ENCODE results near the gene PHLPP2.

The PHLPP2 gene

DNA sequence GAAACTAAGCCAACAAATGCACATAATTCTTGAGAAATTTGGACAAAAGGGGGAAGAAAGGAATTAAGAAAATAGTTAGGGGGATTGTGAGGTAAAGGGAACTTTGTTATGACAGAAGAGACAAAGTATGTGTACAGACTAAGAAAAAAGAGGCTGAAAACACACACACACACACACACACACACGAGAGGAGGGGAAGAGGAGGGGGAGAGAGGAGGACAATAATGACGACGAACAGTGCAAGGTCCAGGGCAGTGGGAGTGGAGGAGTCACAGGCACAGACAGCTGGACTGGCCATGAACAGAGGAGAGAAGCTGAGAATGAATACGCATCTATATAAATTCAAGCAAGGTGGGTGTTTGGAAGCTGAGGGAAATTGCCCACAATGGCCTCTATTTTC is 54.0 kb downstream of the PHLPP2 start:
- DNase-seq (ENCODE audit: low spot score): no peak

DNA sequence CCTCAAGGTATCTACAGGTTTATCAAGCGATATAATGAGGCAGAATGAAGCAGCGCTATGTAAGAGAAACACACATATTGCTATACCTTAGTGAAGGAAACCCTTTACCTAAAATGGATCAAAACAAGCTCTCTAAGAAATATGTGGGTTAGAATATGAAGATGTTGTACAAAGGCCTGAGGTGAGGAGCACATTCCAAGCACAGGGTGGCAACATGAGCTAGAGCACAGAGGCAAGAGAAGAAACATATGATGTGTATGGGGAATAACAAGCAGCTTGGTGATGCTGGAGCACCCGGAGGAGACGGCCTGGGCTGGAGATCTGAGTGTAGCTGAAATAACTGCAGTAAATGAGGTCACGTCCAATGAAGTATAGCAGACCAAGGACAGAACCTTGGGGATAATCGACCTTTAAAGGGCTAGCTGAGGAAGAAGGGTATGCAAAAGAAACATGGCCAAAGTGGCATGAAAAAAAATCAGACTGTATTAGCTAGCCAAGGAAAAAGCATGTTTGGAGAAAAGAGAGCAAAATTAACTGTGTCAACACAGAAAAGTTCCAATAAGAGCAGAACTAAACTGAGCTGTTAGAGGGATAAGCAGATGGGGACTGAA is 54.5 kb downstream of the PHLPP2 start:
- DNase-seq (ENCODE audit: low spot score): no peak

DNA sequence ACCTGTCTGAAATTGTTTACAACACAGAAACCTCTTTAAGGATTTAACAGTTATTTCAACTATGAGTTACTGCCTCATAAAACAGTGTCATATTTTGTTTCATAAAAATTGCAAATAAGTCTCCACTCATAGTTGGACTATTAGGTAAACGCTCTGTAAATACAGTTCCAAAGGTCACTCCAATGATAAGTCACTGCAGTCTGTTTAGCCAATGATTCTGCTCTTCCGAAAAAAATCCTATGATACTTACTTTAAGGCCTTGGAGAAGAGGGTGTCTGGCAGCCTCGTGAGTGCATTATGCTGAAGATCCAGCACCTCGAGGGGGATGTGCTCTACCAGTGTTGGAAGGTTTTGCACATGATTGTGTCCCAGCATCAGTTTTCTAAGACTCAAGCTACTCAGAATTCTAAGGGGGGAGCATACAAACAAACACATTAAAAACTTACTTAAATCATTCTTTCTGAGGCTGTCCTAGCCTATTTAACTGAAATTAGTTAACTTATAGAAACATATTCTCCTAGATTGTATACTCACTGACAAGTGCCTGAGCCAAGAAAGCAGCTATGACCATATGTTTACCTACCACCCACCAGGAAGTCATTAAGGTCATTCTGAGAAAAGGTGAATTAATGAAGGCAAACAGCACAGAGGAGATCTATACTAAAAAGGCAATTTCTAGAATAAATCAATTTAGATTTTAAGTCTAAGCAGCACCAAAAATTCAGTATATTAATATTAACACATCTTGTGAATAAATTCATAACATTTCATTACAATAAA is 57.4 kb downstream of the PHLPP2 start:
- DNase-seq (ENCODE audit: low spot score): no peak

DNA sequence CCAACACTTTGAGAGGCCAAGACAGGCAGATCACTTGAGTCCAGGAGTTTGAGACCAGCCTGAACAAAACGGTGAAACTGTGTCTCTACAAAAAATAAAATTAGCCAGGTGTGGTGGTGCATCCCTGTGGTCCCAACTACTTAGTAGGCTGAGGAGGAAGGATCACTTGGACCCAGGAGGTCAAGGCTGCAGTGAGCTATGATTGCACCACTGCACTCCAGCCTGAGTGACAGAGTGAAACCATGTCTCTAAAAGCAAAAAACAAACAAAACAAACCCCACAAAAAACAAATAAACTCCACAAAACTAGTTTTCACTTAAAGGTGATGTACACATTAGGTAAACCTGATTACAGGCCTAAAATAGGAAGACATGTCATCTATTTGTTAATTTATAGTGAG is 58.2 kb downstream of the PHLPP2 start:
- no peak for DNase-seq (ENCODE audit: low spot score)

DNA sequence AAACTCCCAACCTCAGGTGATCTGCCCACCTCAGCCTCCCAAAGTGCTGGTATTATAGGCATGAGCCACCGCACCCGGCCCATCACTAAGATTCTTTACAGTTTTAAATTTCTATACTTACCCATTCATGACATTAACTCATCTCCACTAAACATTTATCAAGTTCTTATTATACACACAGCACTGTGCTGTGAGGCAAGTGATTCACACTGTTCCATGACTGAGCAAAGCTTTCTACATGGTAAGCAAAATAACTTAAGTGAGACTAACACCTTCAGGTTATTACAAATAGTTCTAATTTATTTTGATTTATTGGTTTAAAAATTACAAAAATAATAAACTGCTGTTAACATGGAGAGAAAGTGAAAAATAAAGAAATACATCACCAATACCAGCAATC is 65.0 kb downstream of the PHLPP2 start:
- DNase-seq (ENCODE audit: low spot score): no peak

DNA sequence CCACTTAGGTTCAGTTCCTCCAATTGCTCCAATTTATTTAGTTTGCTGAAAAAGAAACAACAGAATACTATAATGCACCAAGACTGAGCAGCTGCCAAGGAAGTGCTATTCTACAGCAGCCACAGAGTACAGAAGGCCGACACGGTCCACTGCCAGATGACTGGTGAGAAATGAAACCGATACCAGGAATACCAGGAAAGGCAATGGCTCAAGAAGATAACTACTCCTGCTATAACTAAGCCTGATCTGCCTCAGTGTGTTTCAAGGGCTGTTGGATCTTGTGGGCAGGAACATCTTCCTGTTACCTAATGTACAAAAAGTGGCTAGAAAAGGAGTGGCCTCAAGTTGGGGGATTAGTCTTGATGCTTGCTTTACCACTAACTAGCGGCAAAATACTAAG is 65.7 kb downstream of the PHLPP2 start:
- no peak for DNase-seq (ENCODE audit: low spot score)

DNA sequence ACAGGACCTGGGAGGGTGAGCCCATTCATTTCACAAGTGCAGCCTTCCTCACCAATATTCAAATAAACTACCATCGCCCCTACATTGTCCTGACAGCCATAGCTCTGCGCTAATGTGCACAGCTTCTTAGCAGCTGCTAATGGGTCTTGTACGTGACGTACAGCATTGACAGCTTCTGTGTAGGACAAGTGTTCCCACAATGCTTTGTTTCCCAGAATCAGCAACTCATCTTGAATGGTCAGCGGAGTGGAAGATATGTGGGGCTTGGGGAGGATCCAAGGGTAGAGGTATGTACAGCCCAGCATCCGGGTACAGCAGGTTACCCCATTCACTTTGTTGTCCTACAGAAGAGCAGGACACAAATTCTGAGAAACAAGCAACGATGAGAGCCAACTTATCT is 74.8 kb downstream of the PHLPP2 start:
- no peak for DNase-seq (ENCODE audit: low spot score)

DNA sequence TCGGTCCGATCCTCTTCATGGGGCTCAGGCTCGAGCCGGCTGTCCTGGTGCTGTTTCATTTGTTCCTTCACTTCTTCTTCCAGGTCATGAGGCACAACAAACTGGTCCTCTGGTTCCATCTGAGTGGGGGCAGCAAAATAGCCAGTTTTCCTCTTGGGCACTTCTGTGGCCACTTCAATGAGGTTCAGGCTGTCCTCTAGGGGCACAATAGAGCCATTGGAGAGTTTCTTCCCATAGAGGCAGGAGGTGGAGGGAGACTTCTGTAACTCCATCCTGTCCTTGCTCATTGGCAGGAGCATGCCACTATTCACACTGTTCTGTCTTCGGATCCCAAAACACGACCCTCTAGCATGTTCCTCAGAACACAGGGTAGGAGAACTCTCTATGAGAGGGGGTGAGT is 75.6 kb downstream of the PHLPP2 start:
- DNase-seq (ENCODE audit: low spot score): no peak

DNA sequence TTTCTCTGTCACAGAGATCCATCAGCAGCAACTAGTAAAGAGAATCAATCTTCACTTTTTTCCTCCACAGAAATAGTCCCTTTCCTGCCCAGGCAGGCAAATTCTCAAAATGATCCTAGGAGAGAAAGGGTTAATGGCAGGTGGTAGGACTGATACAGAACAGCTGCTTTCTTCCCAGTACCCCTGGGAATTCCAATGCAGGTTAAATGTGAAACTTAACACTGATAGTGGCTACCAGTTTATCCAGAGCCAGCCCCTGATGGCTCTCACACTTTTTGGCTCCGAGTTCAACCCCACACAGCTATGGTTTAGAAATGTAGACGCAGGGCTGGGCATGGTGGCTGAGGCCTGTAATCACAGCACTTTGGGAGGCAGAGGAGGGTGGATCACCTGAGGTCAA is 76.3 kb downstream of the PHLPP2 start:
- no peak for DNase-seq (ENCODE audit: low spot score)

DNA sequence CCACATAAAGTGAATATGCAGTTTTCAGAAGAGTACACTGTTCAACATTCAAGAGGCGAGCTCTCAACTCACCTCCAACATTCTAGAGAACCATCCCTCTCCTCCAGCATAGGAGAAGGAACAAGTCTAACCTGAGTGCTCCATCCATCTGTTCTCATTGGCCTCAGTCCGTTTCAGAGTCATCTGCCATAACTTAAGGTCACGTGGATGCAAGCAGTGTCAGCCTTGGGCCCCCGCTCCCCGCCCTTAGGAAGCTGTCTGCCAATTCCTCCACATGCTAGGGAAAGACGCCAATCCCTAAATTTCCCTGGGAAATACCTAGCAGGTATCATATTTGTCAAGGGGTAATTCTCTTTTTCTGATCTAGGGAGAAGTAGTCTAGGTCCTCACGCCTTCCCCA is 77.1 kb downstream of the PHLPP2 start:
- no peak for DNase-seq (ENCODE audit: low spot score)

DNA sequence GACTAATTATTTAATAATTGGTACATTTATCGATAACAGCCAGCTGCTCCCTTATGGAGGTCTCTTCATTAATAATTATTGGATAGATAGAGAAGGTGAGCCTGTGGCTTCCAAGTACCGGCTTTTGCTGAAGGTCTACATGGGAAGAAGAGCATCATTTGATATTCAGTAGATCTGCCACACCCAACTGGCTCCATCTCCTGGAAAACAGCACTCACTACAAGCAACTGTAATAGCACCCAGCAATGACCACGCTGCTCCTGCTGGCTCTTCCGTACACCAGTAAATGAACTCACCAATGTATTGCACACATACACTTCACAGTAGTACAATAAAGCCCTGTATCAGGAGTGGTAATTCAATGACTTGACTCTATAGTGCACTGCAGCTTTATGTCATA is 79.1 kb downstream of the PHLPP2 start:
- no peak for DNase-seq (ENCODE audit: low spot score)

DNA sequence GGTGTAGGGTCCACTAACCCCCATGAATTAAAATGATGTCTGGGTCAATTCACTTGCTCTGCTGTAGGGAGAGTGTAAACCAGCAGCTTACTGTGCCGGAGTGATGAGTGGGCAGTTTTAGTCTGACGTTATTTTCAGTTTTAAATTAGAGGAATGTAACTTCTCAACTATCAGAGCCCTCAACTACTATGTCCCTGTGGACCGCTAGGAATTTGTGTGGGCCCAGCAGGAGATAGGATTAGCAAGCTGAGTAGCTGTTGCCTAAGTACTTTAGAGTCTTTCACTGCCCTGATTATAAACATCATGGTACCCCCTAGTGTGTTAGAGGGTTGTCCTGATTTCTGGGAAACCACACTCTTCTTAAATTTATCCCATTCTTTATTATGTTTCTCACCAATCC is 87.1 kb downstream of the PHLPP2 start:
- no peak for DNase-seq (ENCODE audit: low spot score)

DNA sequence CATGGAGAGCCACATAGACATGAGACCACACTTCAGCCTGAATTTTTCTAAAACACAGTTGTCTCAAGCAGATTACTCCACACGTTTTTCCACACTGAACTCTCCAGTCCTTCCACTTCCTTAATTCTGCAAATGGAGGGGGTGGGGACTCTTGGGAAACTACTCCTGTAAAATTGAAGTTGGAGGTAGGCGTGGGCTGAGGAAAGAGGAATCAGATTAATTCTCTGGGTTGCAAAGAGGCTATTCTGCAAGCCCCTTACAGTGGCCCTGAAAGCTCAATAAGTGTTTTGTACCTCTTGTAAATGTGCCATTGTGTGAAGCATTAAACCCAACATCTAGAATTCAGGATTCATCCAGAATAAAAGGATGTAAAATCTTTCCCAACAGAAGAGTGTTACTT is 88.9 kb downstream of the PHLPP2 start:
- DNase-seq (ENCODE audit: low spot score): no peak

DNA sequence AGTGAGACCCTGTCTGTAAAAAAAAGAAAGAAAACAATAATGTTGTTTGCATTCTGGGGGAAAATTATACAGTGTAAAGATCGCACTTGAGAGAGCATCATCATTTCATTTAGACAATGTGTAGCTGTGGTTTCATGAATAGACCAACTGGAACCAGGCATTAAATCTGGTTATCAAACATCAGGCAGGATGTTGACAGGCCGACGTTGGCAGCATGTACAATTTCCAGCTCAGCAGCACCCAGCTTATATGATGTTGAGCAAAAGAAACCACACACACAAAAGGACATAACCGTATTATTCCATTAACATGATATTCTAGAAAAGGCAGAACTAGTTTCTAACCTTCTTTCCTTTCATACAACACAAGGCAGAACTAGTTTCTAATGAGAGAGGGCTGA is 92.7 kb downstream of the PHLPP2 start:
- DNase-seq (ENCODE audit: low spot score): no peak

DNA sequence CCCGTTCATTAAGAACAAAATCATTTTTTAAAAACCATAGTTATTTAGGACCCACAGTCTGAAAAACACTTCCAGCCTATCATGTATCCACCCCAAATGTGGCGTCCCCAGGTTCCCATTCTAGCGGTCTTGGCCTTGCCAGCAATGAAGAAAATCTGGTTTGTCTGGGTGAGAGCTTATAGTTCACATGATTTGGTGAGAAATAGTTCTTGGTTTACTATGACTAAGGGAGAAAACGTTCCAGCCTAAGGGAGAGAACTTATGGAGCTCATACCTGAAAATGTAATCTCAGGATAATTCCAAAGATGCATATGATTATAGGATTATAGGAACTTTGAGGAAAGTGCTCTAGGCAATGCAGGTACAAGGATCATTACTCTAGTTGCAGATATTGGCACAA is 93.7 kb downstream of the PHLPP2 start:
- no peak for DNase-seq (ENCODE audit: low spot score)

DNA sequence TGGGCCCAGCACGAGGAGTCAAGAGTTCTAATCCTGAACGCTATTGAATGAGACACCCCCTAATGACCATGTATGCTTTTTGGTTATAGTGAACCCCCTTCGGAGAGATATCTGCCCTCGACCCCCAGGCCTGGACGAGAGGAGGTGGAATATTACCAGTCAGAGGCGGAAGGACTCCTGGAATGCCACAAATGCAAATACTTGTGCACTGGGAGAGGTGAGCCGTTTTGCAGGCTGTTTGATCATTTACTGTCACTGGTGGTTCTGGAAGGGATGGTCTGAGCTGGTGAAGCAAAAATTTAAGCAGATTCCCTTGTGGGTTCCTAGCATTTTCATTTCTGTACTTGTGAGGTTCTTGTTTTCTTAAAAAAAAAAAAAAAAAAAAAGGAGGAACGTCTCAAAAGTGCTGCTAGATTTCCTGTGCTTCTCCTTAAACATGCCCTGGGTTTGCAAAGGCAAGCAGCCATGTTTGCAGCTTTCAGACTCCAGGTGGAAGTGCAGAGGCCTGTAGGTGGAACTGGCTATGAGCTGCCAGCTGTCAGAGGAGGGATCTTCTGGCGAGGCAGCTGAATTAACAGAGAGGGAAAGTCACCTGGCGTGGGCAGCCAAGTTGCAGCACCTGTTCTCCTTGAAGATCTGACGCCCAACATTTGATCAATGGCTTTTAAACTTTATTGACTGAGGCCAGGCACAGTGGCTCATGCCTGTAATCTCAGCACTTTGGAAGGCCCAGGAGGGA is 95.1 kb downstream of the PHLPP2 start:
- DNase-seq (ENCODE audit: low spot score): no peak

DNA sequence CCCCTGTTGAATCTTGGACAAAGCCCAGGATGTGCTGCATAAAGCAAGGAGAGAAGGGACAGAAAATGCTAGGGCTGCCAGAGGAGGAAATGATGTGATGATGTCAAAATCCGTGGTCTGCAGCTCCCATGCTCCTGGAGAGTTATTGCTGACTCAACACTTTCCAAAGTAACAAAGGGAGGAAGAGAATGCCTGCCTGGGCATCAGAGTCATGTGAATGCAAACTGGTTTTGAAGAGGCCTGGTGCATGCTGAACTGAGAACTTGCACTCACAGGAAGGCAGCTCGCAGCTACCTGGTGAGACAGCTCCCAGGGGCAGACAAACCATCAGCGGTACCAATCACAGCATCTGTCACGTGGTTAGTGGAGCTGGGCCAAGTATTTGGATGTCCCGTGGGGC is 95.7 kb downstream of the PHLPP2 start:
- DNase-seq (ENCODE audit: low spot score): no peak

DNA sequence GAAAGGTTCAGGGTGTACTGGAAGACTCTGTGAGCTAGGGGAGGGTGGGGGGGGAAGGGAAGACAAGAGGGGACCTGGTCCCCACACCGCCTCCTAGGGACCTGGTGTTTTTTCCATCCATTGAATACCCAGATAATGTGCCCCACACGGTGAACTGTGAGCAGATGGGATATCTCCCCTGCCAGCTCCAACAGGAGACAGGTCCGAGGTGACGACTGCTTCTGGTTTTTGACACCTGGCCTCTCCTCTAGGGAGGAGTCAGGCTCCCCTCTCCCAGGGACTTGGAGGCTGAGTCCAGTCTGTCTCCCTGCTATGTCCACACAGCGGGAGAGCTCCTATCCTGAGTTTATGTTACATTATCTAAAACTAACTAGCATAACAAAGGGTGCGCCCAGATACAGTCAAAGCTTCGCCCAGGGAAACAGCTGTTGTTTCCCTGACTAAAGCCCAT is 96.7 kb downstream of the PHLPP2 start:
- DNase-seq (ENCODE audit: low spot score): no peak

DNA sequence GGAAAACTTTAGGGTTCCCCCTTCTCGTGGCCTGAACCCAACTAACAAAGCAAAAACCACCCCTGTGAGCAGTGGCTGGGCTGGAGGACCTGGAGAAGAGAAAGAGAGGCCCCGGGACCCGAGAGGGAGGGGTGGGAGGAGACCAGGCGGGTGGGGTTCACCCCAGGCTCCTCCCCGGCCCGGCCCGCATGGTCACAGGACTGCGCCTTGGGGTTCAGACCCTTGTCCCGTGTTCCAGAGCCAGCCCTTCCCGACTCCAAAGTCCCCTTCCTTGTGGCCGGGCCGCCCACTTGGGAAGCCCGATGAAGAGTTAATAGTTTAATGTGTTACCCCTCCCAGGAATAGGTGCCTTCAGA is 97.7 kb downstream of the PHLPP2 start:
- no peak for DNase-seq (ENCODE audit: low spot score)

DNA sequence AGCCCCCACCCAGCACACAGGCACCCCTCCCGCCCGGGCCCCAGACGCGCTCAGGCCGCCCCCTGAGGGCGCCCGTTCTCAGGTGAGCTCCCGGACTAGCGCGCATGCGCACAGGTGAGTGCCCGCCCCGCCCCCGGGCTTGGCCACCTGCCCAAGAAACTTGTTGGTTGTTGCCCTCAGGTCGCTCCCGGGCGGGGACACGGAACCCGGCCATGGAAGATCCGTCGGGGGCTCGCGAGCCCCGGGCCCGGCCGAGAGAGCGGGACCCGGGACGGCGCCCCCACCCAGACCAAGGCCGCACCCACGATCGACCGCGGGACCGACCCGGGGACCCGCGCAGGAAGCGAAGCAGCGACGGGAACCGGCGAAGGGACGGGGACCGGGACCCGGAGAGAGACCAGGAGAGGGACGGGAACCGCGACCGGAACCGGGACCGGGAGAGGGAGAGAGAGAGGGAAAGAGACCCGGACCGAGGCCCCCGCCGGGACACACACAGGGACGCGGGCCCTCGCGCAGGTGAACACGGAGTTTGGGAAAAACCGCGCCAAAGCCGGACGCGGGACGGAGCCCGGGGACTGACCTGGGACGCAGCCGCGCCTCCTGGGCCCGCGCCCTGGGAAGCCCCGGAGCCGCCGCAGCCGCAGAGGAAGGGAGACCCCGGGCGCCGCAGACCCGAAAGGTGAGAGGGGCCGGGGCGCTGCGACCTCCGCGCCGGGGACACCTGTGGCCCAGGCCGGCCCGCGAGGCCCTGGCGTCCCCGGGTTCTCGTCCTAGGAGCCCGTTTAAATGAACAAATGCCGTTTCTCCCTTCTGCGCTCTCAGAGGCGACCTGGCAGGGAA is 98.3 kb downstream of the PHLPP2 start, which contains the start of gene MARVELD3:
MARVELD3 (plus strand) TSS at position 167 of the 840 bp plus-strand sequence; CDS start at position 213, 46 bp downstream.
- no peak for DNase-seq (ENCODE audit: low spot score)

DNA sequence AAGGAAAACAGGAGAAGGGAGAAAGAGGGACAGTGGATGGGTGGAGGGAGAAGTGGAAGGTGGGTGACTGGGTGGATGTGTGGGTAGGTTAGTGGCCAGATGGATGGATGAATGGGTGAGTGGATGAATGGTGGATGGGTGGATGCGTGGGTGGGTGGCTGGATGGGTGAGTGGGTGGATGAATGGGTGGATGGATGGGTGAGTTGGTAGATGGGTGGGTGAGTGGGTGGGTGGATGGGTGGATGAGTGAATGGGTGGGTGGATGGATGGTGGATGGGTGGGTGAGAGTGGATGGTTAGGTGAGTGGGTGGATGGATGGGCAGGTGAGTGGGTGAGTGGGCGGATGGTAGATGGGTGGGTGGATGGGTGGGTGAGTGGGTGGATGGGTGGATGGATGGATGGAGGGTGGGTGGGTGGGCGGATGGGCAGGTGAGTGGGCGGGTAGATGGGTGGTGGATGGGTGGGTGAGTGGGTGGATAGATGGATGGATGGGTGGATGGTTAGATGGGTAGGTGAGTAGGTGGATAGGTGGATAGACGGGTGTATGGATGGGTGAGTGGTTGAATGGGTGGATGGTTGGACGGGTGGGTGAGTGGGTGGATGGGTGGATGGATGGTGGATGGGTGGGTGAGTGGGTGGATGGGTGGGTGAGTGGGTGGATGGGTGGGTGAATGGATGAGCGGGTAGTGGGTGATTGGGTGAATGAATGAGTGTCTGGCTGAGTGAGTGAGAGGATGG is 99.2 kb downstream of the PHLPP2 start:
- DNase-seq (ENCODE audit: low spot score): no peak

DNA sequence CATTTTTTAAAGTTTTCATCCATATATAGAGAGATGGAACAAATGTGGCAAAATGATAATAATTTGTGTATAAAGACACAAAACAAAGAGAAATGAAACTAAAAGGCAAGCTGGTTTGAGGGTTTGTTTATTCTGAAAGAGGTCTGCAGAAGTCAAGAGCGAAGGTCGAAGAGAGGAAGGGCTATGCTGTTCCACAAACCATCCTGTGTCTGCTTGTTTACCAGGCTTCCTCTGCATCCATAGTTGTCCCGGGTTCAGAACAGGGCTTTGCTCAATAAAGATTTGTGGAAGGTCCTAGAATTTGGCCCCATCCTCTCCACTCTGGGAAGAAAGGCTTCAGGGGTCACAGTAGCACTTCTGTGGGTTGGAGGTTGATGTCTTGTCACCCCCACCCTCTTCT is 100.9 kb downstream of the PHLPP2 start:
- no peak for DNase-seq (ENCODE audit: low spot score)
